Measurements from ENCODE around the gene TIMM22. TPM values are rescaled to one million over a fixed set of nuclear protein-coding genes. Genes with fewer than 3 reads are reported as not detected.

TIMM22 gene
- total RNA-seq, 1 donor = 15.8 TPM

DNA sequence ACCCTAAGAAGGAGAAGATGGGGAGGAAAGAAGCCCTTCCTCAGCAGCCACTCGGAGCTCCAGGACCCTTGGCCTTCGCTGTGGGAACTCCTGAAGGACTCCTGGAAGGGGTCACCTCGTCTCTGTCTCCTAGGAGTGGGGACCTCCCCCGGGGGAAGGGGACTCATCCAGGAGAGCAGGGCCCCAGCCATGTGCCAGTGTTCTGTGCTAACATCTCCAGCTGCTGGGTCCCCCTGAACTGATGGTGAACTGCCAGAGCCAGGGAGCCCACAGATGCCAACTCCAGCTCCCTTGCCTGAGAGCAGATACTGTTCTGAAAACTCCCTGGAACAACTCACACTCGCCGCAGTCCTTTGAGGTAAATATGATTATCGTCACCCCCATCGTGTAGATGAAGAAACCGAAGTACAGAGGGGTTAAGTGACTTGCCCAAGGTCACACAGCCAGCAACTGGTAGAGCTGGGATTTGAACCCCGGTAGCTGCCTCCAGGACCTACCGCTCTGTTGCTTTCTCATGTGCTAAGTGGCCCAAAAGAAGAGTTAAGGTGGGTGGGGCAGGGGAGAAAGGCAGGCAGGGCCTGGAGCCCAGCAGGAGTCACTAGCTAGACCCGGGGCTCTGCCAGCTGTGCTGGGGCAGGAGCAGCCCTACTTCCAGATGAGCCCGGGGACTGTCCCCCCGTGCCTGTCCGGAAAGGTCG, 10.5 kb downstream of the TIMM22 start:
- H3K4me3 ChIP-seq (ENCODE audit: low read depth, low read length) = no peak overlapping the region
- no peak for DNase-seq (ENCODE audit: low read depth)
- TF ChIP-seq CTCF (IDR thresholded peaks at IDR 0.05; ENCODE audit: insufficient read depth, low read length) = no peak

- no peak overlapping the region for H3K4me3 ChIP-seq (ENCODE audit: low read depth, low read length)
- no peak for DNase-seq (ENCODE audit: low read depth)
- TF ChIP-seq CTCF (IDR thresholded peaks at IDR 0.05; ENCODE audit: insufficient read depth, low read length) = no peak
Observed at GRCh38 chr17:1008008-1008761, 11.3 kb downstream of the TIMM22 start.

DNA sequence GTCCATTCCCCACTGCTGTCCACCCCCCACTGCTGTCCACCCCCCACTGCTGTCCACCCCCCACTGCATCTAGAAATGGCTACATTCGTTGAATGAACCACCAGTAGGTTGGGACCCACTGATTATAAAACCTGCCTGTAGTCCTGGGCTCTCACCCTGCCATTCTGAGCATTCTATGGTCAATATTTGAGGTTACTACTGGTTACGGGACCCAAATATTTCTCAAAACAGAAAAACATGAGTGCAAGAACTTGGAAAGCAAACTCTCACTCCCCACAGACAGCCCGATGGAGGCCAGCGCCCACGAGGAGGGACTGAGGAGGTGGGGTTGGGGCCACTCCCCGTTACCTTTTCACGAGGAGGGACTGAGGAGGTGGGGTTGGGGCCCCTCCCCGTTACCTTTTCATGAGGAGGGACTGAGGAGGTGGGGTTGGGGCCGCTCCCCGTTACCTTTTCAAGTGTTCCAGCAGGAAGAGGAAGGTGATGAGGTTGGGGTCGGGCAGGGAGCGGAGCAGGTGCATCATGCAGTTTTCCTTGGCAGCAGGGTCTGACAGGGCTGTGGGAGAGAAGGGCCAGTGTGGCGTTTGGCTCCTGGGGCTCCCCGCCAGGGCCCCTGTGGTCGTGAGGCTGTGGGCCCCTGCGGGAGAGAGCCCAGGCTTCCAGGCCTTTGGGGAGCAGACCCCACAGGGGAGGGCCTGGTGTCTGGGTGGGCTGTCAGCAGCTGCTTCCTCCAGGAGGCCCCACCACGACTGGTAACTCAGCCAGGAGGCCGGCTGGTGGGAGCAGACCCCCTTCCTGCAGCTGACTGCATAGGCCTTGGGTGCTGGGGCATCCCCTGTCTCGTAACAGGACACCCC, 12.5 kb downstream of the TIMM22 start:
- no peak for TF ChIP-seq CTCF (IDR thresholded peaks at IDR 0.05; ENCODE audit: insufficient read depth, low read length)
- DNase-seq (ENCODE audit: low read depth) = no peak
- H3K4me3 ChIP-seq (ENCODE audit: low read depth, low read length) = no peak overlapping the region

- no peak overlapping the region for H3K4me3 ChIP-seq (ENCODE audit: low read depth, low read length)
- no peak for TF ChIP-seq CTCF (IDR thresholded peaks at IDR 0.05; ENCODE audit: insufficient read depth, low read length)
- DNase-seq (ENCODE audit: low read depth) = no peak
Observed at GRCh38 chr17:1010086-1010450, 13.1 kb downstream of the TIMM22 start.

- DNase-seq (ENCODE audit: low read depth) = no peak
- TF ChIP-seq CTCF (IDR thresholded peaks at IDR 0.05; ENCODE audit: insufficient read depth, low read length) = no peak
- no peak overlapping the region for H3K4me3 ChIP-seq (ENCODE audit: low read depth, low read length)
Observed at GRCh38 chr17:1010586-1010985, 13.7 kb downstream of the TIMM22 start.

- DNase-seq (ENCODE audit: low read depth) = no peak
- TF ChIP-seq CTCF (IDR thresholded peaks at IDR 0.05; ENCODE audit: insufficient read depth, low read length) = no peak
Observed at GRCh38 chr17:1011138-1011537, 14.2 kb downstream of the TIMM22 start.

More at GRCh38 chr17:1011138-1011537, 14.2 kb downstream of the TIMM22 start:
- H3K4me3 ChIP-seq (ENCODE audit: low read depth, low read length) = no peak overlapping the region
